OCI-LY3 (cell line): ENCODE results near the gene TGFBR3L.

Experiments used
- CTCF ChIP-seq: fragments of 200-600, 300-600 bp; sonication (generic); IDR thresholded peaks from 2 replicates; pipeline ENCODE4 v1.5.1; 2014; ENCODE audit warnings: antibody characterized with exemption, low read length, low read depth
- EZH2phosphoT487 ChIP-seq: fragments of 200-600 bp; shearing (Covaris generic); IDR thresholded peaks from 2 replicates; pipeline ENCODE4 v1.6.1; 2018; ENCODE audit warnings: antibody characterized with exemption, mixed run types, low read depth

DNA sequence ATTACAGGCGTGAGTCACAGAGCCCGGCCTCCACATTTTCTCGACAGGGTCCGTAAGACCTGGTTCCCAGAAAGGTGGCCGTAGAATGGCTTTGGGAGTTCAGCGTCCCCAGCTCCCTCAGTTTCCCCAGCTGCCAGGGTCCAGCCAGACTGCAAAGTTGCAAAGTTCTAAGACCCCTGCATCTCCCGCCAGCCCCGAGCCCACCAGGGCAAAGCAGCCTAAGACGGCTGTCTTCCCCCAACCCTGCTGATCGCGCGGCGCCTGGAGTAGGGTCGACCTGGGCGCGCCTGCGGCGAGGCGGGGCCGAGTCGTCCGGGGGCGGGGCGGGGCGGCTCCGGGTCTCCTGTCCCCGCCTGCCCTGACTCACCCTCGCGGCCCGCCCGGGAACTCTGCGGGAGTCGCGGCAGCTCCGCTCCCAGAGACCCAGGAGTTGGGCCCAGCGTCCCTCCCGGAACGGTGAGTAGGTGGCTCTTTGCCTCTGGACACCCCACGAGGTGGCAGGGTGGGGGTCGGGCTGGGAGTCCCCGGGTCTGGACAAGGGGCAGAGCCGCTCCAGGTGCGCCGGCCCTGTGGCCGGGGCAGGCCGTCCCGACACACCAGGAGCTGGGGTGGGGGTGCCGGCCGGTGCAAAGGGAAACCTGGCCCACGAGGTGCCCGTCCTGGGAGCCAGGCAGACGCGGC lies 26.3 kb upstream of the TGFBR3L start, which contains the start of gene LRRC8E:
- TF ChIP-seq CTCF (no peak), EZH2phosphoT487 (no peak)
